IPS-18c (cell line): ENCODE measurements around the gene PANX2.

ENCODE experiments used
- H3K4me3 ChIP-seq: 2 replicates; pipeline ENCODE4 v1.7.0; 2013; ENCODE audit warnings: low read depth, mild to moderate bottlenecking, low read length, moderate library complexity; ENCODE audit not compliant: insufficient read depth
- H3K9me3 ChIP-seq: one replicate; pipeline ENCODE4 v1.6.1; 2013; ENCODE audit warnings: mild to moderate bottlenecking, low read length, moderate library complexity; ENCODE audit not compliant: control insufficient read depth, insufficient read depth

PANX2 gene

DNA sequence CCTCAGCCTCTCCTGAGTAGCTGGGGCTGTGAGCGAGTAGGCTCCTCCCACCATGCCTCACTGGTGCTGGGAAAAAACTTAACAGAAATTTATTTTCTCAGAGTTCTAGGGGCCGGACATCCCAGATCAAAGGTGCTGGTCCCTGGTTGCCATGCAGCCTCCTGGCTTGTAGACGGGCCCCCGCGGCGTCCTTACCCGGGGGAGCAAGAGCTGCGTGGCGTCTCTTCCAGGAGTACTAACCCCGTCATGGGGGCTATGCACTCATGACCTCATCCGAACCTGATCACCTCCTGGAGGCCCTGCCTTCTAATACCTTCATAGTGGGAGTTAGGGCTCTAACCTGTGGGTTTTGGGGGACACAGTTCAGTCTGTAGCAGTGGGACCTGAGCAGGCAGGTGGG, 17.8 kb downstream of the PANX2 start:
- no peaks in the 10 kb centered on the region for H3K9me3 ChIP-seq
- no peak overlapping the region for H3K4me3 ChIP-seq

DNA sequence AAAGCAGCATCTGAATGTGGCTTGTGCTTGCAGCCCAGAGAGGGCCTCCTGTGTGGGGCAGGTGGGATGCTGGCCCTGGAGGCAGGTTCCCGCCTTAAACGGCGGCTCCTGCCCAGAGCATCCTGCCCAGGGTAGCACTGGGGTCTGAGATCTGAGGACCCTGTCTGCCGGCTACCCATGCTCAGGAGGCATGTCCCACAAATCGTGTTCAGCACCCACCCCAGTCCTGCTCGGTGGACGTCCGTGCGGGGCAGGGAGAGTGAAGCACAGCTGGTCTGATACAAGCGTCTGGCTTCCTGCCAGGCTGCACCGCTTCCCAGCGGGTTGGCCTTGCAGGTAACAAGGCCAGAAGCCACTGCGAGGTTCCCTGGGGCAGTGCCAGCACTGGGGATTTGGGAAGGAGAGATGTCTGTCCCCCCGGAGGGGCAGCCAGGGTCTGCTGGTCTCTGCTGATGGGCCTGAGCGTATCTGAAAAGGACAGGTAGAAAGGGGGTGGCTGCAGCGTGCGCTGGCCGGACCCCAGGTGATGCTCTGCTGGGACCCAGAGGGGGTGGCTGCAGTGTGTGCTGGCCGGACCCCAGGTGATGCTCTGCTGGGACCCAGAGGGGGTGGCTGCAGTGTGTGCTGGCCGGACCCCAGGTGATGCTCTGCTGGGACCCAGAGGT, 18.8 kb downstream of the PANX2 start:
- Histone ChIP-seq H3K4me3 (no peak overlapping the region), H3K9me3 (no peaks in the 10 kb centered on the region)

DNA sequence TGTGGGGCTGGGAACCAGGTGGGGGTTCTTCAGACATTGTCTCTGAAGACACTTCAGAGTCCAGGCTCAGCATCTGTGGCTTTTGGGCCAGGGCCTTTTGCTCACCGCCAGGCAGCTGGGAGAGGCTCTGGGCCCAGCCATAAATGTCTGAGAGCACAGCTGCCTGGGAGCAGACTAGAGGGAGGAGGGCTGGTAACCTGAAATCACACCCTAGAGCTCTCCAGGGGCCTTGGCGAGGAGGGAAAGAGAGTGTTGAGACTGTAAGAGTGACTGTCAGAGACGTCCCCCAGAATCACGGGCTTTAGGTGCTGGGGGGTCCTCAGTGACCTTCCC, 19.3 kb downstream of the PANX2 start:
- H3K4me3 ChIP-seq = peak overlapping the region; percentile 49; the same call in 1 of the 2 replicates
- H3K9me3 ChIP-seq = no peaks in the 10 kb centered on the region

DNA sequence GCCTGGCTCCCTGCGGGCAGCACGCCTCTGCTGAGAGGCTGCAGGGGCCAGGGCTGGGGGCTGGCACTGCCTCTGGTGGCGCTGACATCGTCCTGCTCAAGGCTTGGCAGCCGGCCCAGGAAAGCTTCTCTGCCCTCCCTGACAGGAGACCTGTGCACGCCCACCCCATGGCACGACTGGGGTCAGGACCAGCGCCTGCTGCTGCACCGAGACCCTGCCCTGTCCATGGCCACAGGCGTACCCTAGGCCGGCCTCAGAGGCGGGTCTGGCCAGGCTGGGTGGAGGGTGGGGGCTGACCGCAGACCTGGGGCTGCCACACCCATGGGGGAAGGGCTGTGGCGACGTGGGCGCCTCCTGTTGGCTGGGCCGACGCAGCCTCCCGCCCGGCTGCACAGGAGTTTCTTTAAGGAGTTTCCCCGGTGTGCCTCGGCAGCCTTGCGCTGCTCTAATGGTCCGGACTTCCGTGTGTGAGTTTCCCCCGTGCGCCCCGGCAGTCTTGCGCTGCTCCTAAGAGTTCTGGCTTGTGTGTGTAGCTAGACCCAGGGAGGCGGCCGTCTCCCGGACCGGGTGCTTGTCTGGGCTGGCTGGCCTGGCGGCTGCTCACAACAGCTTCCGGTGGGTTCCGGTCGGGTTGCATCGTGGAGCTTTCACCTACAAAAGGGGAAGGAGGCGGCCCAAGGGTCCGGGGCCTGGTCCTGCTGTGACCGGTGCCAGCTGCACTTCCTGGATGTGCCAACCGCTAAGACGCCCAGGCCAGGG, 19.8 kb downstream of the PANX2 start:
- peak overlapping the region; percentile 49 for H3K4me3 ChIP-seq
- no peaks in the 10 kb centered on the region for H3K9me3 ChIP-seq

DNA sequence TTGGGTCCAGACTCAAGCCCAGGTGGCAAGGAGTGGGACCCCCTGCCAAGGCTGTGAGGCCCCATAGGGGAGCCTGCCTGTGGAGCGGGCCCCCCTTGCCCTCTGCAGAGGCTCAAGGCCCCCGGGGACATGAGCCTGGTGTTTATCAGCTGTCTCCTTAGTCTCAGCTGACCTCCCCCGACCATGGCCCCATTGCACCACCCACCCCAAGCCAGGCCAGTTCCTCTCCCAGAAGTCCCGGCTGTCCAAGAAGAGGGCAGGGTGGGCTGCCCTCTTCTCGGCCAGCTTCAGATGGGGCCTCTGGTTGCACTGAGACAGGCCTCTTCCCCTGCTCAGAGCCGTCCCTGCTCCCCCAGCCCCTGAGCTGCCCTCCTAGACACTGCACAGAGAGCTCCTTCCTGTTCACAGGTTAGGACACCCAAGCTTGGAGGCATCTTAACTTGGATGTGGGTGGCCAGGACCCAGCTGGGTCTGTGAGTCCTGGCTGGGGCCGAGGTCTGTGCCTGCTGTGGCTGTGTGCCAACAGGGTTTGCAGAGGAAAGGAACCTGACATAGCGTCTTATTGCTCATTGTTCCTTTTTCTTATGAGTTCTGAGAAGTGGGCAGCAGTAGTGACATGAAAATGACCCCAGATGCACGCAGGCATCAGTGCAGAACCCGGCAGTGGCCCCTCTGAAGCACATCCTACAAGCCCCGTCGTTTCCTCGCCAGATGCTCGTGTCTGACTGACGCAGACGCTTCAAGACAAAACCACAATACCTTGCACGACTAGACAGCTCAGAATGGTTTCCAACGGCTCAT, 20.6 kb downstream of the PANX2 start:
- H3K9me3 ChIP-seq = no peaks in the 10 kb centered on the region
- peak overlapping the region; percentile 49 for H3K4me3 ChIP-seq

DNA sequence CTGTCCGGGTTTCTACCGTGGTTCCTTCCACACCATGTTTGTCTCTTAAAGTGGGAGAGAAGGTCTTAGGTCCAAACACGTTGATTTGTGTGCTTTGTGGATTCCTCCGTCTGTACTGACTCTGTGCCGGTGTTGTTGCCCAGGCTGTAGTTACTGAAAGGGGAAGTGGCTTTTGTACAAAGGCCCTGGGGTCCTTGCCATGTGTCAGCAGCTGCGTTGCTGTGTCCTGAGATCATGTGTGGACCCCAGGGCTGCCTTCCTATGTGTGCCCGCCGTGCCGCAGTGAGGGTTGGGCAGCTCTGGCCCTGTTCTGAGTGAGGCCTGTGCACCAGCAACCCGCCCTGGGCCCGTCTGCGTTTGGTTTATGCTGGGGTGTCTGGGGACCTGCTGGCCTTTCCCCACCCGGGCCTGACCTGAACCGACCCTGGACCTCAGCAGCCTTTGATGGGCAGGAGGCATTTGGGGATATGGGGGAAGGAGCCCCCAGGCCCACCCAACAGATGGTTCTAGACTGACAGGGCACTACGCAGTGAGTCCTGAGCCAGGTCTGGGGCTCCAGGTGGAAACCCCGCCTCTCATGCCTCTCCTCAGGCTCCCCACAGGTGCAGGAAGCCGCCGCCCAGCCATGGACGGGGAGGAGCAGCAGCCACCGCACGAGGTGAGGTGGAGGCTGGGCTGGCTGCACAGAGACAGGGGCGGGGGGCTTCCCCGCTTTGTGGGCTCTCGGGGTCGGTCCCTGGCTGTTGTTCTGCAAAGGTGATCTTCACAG, 22.1 kb downstream of the PANX2 start:
- Histone ChIP-seq H3K9me3 (no peaks in the 10 kb centered on the region), H3K4me3 (no peak overlapping the region)

DNA sequence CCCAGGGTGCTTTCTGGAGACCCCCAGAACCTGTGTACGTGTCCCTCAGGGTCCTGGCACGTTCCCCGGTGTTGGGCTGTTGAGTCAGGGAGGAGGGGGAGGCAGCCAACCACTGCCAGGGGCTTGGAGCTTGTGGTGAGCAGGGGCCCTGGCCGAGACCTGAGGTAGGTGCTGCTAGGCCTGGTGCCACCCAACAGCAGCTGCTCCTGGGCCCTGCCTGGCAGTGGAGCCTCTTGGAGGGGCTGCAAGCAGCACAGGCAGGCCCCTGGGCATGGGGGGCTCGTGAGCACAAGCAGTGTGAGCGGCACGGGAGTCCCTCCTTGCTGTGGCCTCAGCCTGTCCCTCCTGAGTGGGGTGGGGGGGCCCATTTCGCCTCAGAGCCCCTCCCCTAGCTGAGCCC, 23.1 kb downstream of the PANX2 start:
- Histone ChIP-seq H3K9me3 (no peaks in the 10 kb centered on the region), H3K4me3 (no peak overlapping the region)

DNA sequence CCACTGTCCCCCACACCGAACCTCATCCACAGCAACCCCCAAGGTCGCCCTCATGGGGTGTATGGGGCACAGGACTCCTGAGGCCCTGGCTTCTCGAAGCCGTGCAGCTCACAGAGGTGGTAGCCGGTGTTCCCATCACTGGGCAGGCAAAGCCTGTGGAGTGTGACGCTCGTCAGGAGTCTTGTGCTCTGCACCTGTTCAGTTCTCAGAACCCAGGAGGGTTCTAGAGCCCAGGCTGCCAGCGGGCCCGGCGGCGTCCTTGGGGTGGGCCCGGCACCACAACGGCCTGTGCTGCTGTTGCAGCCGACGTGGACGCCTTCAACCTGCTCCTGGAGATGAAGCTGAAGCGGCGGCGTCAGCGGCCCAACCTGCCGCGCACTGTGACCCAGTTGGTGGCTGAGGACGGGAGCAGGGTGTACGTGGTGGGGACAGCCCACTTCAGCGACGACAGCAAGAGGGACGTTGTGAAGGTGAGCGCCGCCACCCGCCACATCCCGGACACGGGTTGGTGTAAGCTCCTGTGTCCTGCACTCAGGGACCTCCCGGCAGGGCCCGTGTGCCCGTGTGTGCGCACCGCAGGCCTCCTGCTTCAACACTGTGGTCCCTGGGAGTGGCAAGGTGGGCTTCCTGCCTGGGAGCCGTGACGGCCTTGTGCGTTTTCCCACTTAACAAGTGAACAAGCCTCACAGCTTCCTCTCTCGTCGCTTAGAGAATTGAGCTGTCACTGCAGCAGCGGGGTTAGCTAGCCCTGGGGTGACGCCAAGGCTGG, 23.7 kb downstream of the PANX2 start:
- Histone ChIP-seq H3K9me3 (no peaks in the 10 kb centered on the region), H3K4me3 (no peak overlapping the region)

DNA sequence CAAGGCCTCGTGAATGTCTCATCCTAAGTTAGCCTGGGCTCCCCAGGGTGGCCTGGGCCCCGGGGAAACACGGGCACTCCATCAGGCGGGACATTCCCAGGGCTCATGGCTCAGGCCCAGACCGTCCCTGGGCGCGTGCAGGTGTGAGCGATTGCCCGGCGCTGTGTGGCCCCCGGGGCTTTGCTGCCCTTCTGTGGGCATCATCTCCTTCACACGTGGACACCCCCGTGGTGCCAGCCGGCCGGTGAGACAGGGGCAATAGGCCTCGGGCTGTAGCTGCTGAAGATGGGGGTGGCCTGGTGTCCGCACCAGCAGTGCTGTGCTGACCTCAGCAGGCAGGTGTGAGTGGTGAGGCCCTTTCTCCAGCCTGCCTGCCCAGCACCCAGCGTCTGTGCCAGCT, 25.7 kb downstream of the PANX2 start:
- no peak overlapping the region for H3K4me3 ChIP-seq
- no peaks in the 10 kb centered on the region for H3K9me3 ChIP-seq

DNA sequence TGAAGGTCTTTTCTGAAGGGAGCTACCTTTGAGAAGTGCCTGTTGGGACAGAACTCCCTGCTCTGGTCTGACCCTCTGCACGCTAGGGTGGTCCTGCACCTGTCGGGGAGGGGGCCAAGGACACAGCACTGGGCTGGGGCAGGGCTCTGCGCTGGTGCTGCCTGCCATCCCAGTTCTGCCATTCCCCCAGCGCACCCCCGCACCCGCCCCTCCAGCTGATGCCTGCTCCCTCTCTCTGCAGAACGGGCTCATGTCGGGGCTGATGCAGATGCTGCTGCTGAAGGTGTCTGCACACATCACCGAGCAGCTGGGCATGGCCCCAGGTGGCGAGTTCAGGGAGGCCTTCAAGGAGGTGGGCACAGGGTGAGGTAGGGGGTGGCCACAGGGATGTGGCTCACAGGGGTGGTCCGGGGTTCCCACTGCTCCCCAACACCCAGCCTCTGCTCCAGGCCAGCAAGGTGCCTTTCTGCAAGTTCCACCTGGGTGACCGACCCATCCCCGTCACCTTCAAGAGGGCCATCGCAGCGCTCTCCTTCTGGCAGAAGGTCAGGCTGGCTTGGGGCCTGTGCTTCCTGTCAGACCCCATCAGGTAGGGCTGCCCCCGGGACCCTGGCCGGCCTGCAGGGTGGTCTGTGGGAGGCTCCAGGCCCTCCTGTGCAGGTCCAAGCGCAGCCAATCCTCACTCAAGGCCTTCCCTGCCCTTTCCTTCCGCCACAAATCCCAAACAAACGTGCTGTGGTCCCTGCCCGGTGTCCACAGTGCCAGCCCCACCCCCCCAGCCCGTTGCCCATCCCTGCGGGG, 26.7 kb downstream of the PANX2 start:
- no peaks in the 10 kb centered on the region for H3K9me3 ChIP-seq
- H3K4me3 ChIP-seq = no peak overlapping the region

DNA sequence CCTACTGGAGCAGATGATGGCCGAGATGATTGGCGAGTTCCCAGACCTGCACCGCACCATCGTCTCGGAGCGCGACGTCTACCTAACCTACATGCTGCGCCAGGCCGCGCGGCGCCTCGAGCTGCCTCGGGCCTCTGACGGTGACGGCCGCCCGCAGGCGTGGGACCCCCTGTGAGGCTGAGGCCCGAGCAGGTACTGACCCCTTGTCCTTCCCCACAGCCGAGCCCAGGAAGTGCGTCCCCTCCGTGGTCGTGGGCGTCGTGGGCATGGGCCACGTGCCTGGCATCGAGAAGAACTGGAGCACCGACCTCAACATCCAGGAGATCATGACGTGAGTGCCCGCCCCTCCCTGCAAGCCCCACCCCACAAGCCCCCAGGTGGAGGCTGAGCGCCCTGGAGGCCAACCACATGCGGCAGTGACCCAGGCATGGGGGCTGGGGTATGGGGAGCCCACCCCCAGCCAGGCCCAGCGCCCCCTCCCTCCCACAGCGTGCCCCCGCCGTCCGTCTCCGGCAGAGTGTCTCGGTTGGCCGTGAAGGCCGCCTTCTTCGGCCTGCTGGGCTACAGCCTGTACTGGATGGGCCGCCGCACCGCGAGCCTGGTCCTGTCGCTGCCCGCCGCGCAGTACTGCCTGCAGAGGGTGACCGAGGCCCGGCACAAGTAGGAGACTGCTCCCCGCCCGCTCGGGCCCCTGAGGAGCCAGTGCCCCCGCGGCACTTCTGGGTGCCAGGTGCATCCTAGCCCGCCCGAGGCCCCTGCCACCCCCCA, 27.5 kb downstream of the PANX2 start:
- Histone ChIP-seq H3K4me3 (no peak overlapping the region), H3K9me3 (no peaks in the 10 kb centered on the region)

DNA sequence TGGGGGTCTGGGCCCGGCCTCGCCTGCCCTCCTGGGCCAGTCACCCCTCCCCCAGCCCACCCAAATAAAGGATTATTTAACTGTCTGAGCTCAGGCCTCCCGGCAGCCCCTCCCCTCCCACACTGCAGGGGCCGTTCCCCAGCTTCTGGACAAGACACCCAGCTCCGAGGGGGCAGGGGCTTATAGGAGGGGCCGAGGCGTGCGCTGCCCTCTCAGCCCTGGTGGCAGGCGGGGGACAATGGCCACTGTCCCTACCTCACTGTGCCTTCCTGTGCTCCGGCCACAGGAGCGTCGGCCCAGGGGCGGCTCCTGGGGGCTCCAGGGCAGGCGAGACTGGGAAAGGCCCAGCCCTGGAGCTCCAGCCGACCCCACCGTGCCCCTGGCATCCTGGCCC, 28.1 kb downstream of the PANX2 start:
- H3K9me3 ChIP-seq = no peaks in the 10 kb centered on the region
- no peak overlapping the region for H3K4me3 ChIP-seq

DNA sequence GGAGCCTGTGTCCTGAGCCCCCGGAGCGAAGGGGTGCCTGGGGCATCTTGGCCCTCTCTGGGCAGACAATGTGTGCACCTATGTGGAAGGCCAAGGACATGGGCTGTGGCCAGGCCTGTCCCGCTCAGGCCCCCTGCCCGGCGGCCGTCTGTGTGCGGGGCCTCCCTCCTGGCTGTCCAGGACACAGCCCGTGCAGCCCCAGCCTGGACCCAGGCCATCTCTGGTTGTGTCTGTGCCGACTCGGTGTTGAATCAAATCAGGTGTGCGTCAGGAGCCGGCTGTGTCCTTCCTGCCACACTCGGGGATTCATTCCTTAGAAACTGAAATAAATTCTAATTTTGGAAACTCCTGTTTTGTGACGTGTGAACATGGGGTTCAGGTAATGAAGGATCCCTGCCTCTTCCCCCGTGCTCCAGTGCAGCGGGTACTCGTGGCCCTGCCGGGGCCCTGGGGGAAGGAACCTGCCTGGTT, 28.8 kb downstream of the PANX2 start:
- Histone ChIP-seq H3K4me3 (no peak overlapping the region; the same call in 1 of the 2 replicates), H3K9me3 (no peaks in the 10 kb centered on the region)

DNA sequence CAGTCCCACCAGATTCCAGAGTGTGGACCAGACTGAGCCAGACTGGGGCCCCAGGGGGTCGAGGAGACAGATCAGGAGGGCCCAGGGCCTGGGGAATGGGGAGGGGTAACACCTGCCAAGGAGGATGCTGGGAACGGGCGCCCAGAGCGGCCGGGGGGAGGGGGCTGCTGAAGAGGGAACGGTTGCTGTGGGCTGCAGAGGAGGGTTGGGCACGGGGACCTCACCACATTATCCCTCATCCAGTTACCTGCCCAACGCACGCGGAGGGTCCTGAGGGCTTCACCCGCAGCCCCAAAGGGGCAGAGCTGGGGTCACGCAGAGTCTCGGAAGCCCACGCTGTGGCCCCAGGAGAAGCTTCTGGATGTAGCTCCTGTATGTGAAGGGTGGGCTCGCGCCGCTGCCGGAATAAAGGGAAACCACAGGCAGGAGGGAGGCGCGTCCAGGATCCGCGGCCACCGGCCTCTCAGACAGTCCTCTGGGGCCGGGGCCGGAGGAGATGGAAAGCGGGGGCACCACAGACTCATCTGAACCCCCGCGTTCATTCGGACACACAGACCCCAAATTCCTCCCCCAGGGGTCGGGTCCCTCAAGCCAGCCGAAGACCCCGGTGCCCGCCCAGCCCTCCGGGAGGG, 29.4 kb downstream of the PANX2 start:
- H3K4me3 ChIP-seq = peak overlapping the region; percentile 81
- no peaks in the 10 kb centered on the region for H3K9me3 ChIP-seq
